ENCODE results near the gene EML4.
"Not testable (repeated sequence)": the region's sequence is repeated elsewhere in the genome, so short reads cannot be mapped to it uniquely, and the experiment has no call there.

EML4 gene

DNA sequence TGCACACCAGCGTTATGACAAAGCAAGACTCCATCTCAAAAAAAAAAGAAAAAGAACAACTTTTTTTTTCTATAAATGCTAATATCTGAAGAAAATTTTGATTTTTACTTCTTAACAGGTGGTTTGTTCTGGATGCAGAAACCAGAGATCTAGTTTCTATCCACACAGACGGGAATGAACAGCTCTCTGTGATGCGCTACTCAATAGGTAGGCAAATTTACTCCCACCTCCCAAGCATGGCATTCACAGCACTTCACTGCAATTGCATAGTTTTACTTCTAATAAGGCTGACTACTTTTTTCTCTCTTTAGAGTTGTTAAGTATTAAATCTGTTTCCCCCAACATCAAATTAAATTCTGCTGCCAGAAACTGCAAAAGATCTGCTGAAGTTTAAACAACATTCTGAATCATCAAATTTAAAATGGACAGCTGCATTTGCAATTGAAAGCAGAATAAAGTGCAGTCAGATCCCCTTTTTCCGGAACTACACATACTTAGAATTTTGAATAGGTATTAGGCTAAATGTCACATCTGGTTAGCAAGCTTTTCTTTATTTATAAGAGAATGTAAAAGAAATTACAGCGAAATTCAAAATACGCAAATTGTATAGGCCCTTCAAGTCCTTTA, 146.8 kb downstream of the EML4 start:
- no peak for DNase-seq

GRCh38 chr2:42316910-42317309, 147.8 kb downstream of the EML4 start:
- DNase-seq: no peak

DNA sequence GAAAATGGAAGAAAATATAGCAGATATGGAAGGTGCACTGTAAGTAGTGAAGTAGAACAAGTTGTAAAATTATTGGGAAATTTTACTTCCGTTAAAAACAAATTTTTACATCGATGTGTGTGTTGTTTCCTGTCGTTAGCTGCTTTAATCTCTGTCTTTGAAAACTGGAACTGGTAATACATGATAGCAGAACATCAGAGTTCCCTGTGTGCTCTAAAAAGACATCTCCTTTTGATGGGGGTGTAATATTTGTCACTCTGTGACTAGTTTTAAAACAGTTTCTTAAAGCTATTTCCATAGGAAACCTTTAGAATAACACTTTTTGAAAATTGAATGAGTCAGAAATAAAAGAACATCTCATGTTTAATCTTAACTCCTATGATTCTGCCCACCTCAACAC, 148.3 kb downstream of the EML4 start:
- no peak for DNase-seq

DNA sequence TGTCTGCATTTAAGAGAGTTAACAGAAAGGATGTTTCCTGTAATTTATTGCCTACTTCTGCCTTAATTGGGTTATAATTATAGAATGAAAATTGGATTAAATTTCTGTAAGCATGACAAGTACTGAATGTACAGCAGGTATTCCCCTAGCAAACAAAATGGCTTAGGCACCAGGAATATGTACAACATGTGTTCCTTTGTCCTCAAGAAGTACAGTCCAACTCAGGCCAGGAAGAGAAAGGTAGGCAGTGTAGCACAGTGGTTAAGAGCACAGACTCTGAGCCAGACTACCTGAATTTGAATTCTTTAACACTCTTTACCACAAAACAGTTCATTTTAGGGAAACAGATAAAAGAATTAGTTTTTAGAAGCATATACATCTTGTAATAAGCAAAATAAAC, 148.8 kb downstream of the EML4 start:
- no peak for DNase-seq

- no peak for DNase-seq
These were observed 150.1 kb downstream of the EML4 start for GRCh38 chr2:42319265-42319664.

GRCh38 chr2:42321452-42322064, 152.4 kb downstream of the EML4 start:
- DNase-seq: no peak

DNA sequence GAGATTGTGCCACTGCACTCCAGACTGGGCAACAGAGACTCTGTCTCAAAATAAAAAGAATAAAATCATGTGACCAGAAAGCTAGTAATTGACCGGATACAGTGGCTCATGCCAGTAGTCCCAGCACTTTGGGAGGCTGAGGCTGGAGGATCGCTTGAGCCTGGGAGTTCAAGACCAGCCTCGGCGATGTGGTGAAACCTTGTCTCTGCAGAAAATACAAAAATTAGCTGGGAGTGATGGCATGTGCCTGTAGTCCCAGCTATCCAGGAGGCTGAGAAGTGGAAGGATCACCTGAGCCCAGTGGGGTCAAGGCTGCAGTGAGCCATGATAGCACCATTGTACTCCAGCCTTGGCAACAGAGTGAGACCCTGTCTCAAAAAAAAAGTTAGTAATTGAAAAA, 155.1 kb downstream of the EML4 start:
- DNase-seq: no peak

DNA sequence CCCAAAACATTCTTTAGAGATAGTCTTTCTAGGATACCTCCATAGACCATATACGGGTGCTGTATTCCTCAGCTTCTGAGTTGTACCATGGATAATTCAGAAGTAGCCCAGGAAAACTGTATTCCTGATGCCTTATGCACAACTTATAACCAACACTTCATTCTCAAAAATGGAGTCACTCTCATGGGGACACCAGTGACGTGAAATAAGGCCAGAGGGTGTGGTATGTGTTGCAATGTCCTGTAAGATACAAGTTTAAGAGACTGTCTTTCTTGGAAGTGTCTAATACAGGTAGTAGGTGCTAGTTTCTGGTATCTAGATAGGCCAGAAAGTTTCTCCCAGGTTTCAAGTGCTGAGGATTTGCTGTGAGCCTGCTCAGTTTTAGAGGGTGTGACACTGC, 155.8 kb downstream of the EML4 start:
- DNase-seq: no peak

GRCh38 chr2:42325609-42326008, 156.5 kb downstream of the EML4 start:
- no peak for DNase-seq

DNA sequence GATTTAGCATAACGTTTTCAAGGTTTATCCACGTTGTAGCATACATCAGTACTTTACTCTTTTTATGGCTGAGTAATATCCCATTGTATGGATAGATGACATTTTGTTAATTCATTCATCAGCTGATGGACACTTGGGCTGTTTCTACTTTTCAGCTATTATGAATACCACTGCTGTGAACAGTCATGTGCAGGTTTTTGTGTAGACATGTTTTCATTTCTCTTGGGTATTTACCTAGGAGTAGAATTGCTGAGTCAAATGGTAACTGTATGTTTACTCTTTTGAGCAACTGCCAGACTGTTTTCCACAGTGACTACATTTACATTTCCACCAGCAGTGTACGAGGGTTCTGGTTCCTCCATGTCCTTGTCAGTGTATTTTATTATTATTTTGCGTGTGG, 158.0 kb downstream of the EML4 start:
- no peak for DNase-seq

DNA sequence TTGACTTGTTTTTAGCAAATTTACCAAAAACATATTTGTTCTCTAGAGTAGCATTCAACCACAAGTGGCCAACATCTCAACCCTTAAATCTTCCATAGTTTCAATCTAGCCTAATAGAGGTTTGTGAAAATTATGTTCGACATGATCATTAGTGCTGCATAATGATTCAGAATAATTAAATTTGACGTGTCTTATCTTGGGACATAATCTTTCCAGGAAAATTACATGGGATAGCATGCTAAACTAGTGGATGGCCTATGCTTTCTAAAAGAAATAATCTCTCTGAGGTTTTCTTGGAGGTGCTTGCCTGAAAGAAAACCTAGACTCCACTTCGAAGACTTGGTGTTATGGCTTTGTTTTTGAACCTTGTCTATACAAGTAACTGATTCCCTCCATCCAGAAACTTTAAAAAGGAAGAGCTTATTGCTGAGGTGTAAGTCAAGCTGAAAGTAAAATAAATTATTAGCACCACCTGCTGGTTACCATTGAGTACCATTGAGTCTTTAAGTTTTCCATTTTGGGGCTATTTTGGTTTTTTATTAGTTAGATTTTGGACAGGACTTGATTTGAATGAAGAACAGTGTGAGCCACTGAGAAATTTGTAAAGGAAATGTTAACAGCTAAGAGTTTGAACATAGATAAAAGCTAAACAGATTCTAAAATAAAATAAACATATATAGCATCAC, 159.1 kb downstream of the EML4 start:
- no peak for DNase-seq

DNA sequence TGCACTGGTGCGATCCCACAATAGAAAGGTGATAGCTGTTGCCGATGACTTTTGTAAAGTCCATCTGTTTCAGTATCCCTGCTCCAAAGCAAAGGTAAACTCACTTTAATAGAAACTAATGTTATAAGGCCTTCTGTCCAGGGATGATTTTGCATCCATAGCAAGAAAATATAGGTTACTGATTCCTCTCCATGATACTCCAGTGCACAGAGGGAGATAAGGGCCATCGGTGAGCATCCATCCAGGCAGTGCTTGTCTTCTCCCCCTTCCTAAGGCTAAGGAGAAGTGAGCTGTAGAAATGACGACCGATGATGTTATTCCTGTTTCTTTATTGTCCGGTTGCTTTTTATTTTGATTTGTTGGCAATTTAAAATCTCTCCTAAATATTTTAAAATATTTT, 159.8 kb downstream of the EML4 start:
- no peak for DNase-seq

DNA sequence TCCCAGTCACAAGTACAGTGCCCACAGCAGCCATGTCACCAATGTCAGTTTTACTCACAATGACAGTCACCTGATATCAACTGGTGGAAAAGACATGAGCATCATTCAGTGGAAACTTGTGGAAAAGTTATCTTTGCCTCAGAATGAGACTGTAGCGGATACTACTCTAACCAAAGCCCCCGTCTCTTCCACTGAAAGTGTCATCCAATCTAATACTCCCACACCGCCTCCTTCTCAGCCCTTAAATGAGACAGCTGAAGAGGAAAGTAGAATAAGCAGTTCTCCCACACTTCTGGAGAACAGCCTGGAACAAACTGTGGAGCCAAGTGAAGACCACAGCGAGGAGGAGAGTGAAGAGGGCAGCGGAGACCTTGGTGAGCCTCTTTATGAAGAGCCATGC, 160.6 kb downstream of the EML4 start:
- DNase-seq: no peak

- no peak for DNase-seq
These were observed 162.6 kb downstream of the EML4 start for GRCh38 chr2:42331569-42332284.

DNA sequence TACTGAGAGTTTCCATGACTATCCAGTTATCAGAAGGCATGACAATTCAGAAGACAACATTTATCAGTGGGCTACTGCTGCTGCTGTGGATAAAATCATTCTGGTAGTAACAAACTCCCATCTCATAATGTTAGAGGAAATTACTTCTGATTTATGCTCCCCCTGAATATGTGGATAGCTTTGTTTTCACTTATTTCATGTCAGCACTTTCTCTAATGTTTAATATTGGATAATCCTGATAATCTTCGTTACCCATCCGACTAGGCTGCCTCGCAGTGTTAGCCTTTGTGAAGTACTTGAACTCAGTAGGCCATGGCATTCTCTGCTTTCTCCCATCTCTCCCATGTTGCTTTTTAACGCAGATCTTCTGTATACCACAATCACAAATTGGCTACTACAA, 163.4 kb downstream of the EML4 start:
- no peak for DNase-seq

DNA sequence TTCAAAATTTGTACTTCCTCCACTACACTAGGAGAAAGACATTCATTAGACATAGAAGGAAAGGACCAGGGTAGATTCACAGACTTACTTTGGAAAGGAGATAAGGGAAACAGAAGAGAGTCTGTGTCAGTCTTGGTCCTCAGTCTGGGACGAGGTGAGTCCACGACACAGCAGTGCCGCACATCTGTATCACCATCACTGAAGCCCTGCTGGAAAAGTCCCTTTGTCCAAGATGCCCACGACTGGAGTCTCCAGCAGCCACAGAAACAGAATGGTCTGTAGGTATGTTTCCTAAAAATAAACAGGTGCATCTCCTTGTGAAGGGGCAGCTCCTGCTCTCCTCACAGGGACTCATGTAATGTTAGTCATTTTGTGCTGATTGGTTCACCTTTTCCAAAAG, 164.4 kb downstream of the EML4 start:
- no peak for DNase-seq

- no peak for DNase-seq
These were observed 165.1 kb downstream of the EML4 start for GRCh38 chr2:42334220-42334619.

- not testable (repeated sequence) for DNase-seq
These were observed 165.7 kb downstream of the EML4 start for GRCh38 chr2:42334865-42335264.

DNA sequence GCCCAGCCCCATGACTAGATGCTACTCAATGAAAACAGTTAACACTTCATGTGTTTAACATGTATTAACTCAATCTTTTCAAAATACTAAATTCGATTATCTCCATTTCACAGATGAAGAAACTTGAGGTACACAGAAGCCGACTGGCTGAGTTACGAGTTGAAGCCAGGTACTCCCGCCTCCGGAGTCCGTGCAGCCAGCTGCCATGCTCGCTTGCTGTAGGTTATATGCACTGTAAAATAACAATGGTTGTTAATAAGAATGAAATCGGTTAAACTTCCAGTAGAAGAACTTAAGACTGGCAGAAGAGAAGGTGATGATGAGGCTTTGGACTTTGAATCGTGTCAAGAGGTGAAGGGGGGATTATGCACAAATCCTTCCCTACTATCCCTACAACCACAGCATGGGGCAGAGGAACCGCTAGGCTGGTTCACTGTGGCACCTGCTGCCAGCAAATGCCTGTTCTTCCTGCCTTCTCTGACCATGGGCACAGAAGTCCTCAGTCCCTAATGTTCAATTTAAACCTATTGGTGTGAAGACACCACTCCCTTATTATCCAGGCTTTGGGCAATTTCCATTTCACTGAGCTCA, 166.5 kb downstream of the EML4 start:
- DNase-seq: no peak

- DNase-seq: no peak
These were observed 167.3 kb downstream of the EML4 start for GRCh38 chr2:42336361-42336965.

DNA sequence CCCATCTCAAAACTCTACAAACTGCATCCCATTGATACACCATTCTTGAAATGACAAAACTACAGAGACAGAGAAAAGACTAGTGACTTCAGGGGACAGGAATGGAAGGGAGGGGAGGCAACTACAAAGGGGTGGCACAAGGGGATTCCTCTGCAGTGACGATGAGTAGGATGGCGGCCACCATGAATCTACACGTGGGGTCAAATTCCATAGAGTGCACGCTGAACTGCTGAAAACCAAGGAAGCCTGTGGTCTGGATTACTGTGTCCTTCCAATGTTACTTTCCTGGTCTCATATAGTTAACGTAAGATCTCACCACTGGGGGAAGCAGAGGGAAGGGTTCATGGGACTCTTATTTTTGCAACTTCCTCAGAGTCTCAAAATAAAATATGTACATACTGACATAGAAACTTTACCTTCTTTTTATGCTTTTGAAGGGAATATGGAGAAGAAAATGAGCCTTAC, 168.2 kb downstream of the EML4 start:
- no peak for DNase-seq

DNA sequence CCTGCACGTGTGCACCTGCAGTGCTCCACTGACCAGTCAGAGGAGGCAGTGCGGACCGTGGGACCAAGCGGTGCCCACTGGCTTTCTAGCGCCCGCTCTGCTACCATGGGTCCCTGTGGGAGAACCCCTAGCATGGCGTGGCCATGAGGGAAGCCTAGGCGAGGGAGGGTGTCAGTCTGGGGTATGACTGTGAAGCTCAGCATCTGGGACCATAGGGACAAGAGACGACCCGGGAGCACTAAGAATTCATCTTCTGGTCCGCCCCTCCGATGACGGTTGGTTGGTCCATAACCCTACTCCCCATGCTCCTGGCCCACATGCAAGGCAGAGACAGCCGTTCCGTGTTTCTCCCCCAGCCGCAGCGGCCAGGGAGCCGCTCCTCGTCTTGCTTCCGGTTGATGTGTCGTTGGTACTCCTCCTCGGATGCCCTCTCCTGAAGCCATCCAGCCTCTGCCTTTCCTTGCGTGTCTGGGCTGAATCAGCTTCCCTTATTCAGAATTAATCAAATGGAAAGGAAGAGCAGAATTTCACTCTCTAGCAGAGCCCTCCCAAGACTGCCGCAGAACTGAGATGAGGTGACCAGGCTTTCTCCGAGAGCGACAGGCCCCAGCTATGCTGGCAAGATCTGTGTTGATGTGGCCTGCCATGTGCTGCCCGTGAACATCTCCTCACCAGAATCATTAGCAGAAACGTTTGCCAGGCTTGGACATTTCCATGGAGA, 168.9 kb downstream of the EML4 start:
- DNase-seq: no peak
